Fibroblast of the aortic adventitia (primary cell): Measurements from ENCODE around the gene SCFD2. TPM values are rescaled to one million over a fixed set of nuclear protein-coding genes. Genes with fewer than 3 reads are reported as not detected.
A peak's percentile ranks its signal among the peaks of the same experiment; 100 is the strongest.

Source experiments
- DNase-seq: peaks from one replicate; pipeline ENCODE4 v3.0.0-alpha.2; 2010; ENCODE audit warnings: low read depth
- H3K4me3 ChIP-seq: 2 replicates; pipeline ENCODE4 v1.5.1; 2011; ENCODE audit warnings: low read depth, mild to moderate bottlenecking, control low read depth, low read length, moderate library complexity
- CTCF ChIP-seq: IDR thresholded peaks from 2 replicates; pipeline ENCODE4 v1.5.1; 2011; ENCODE audit warnings: mild to moderate bottlenecking, low read length, control low read depth, inconsistent platforms; ENCODE audit not compliant: insufficient read depth
- total RNA-seq: library from RNA; depleted of rRNA; stranded (reverse); fragments of >200 nt; gene quantifications from 2 replicates; pipeline ENCODE4 v1.2.3, GENCODE V29; 2012; ENCODE audit warnings: low replicate concordance

SCFD2 gene
- total RNA-seq, 1 donor, result 69.2 TPM

- TF ChIP-seq CTCF, result no peak
- H3K4me3 ChIP-seq, result peak overlapping the region; percentile 20
- peak; percentile 87 for DNase-seq
Observed at GRCh38 chr4:53101191-53101581, 264.7 kb downstream of the SCFD2 start.

- peak overlapping the region; percentile 20 for H3K4me3 ChIP-seq
- DNase-seq, result peak; percentile 81
- no peak for TF ChIP-seq CTCF
Observed at GRCh38 chr4:53100501-53101190, 265.2 kb downstream of the SCFD2 start.

GRCh38 chr4:53098681-53099121 lies 267.2 kb downstream of the SCFD2 start:
- peak; percentile 77 for DNase-seq

GRCh38 chr4:53094040-53094439 lies 271.8 kb downstream of the SCFD2 start:
- no peak overlapping the region for H3K4me3 ChIP-seq
- TF ChIP-seq CTCF, result no peak
- no peak for DNase-seq

More at GRCh38 chr4:53098681-53099121, 267.2 kb downstream of the SCFD2 start:
- no peak overlapping the region for H3K4me3 ChIP-seq
- no peak for TF ChIP-seq CTCF

GRCh38 chr4:53089936-53090729 lies 275.7 kb downstream of the SCFD2 start:
- DNase-seq, result peak; percentile 41
- no peak overlapping the region for H3K4me3 ChIP-seq
- TF ChIP-seq CTCF, result no peak

GRCh38 chr4:53088152-53088551 lies 277.7 kb downstream of the SCFD2 start:
- TF ChIP-seq CTCF, result no peak
- DNase-seq, result no peak
- H3K4me3 ChIP-seq, result no peak overlapping the region
